Upper lobe of left lung (tissue), 6 donors: ENCODE data around the gene PDZD2. TPM values are rescaled to one million over a fixed set of nuclear protein-coding genes. Genes with fewer than 3 reads are reported as not detected.

ENCODE experiments used
- ATAC-seq, 2 donors: fragments of 200-7000 bp; cut with Tn5 transposase; one replicate each; pipeline ENCODE4 v1.9.1; 2022; ENCODE audit warnings: mild to moderate bottlenecking in 2 of 2, moderate library complexity in 2 of 2; ENCODE audit not compliant: low FRiP score in 2 of 2
- DNase-seq, 2 donors: peaks; one replicate each; pipeline ENCODE4 v3.0.0-alpha.2; 2019 to 2020
- H3K27ac ChIP-seq, 4 donors: fragments of 200-600 bp; sonication (generic); one replicate each; pipeline ENCODE4 v1.5.1; 2016 to 2019
- H3K27me3 ChIP-seq, 4 donors: fragments of 200-600 bp; sonication (generic); one replicate each; pipeline ENCODE4 v1.5.1; 2017 to 2019
- H3K36me3 ChIP-seq, 4 donors: fragments of 200-600 bp; sonication (generic); one replicate each; pipeline ENCODE4 v1.5.1; 2016 to 2019
- H3K4me1 ChIP-seq, 4 donors: fragments of 200-600 bp; sonication (generic); one replicate each; pipeline ENCODE4 v1.5.1; 2018 to 2019
- H3K4me3 ChIP-seq, 4 donors: fragments of 200-600 bp; sonication (generic); one replicate each; pipeline ENCODE4 v1.5.1; 2017 to 2019; ENCODE audit warnings: mild to moderate bottlenecking in 2 of 4, moderate library complexity in 1 of 4
- H3K9me3 ChIP-seq, 4 donors: fragments of 200-600 bp; sonication (generic); one replicate each; pipeline ENCODE4 v1.5.1; 2018 to 2019
- CTCF ChIP-seq, 6 experiments: fragments of 450-650 bp in 4 of 6; fragments of 200-600 bp in 2 of 6; sonication (generic) in 2 of 6; IDR thresholded peaks; one replicate each; pipeline ENCODE4 v1.5.1; 2016 to 2019; ENCODE audit warnings: antibody characterized with exemption in 6 of 6
- EP300 ChIP-seq, 4 donors: sonication (generic); formaldehyde crosslinking; IDR thresholded peaks; one replicate each; pipeline ENCODE4 v1.5.1; 2017; ENCODE audit warnings: antibody characterized with exemption in 4 of 4, control low read depth in 2 of 4
- POLR2A ChIP-seq, 4 donors: fragments of 450-650 bp; IDR thresholded peaks; one replicate each; pipeline ENCODE4 v1.5.1; 2016 to 2017; ENCODE audit warnings: antibody characterized with exemption in 4 of 4, mild to moderate bottlenecking in 2 of 4
- POLR2AphosphoS5 ChIP-seq, 2 donors: sonication (generic); formaldehyde crosslinking; IDR thresholded peaks; one replicate each; pipeline ENCODE4 v1.5.1; 2017; ENCODE audit warnings: antibody characterized with exemption in 2 of 2
- WGBS, 2 donors: methylation state at CpG; one replicate each; pipeline ENCODE4 v1.1.5; 2017 to 2018; 5-methylcytosine and 5-hydroxymethylcytosine counted together
- total RNA-seq, 6 donors: library from RNA; depleted of rRNA in 4 of 6; stranded (reverse); fragments of >200 nt in 4 of 6; gene quantifications; one replicate each; pipeline versions ENCODE4 v1.1.0 to v1.2.1, GENCODE V29; 2016 to 2021
- donor health status: DM: no; HTN: no; CAD: no; lungs with moderate emphysema.
- donor health status: DM: no; HTN: yes; CAD: no; lungs with severe emphysema.

Gene PDZD2
- total RNA-seq, 6 donors from 2014 or later: 53.4 to 73.6 (median 68.4) TPM

DNA sequence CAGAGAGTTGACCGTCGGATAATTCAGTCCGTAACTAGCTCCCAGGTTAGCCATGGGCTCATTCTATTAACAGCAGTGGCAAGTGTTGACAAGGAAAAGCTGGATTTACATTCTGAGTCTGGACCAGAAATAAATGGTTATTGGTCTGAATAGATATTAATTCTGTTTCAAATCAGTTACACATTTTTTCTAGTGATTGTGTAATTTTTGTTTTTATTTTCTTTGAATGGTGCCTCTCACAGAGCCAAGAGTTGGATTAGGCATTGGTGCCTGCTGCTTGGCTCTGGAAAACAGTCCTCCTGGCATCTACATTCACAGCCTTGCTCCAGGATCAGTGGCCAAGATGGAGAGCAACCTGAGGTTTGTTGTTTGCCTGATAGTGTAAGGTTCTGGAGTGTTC lies 420.1 kb downstream of the PDZD2 start:
- DNase-seq: no peak
- Histone ChIP-seq H3K27me3 (no peaks in the 10 kb centered on the region), H3K4me3 (no peak overlapping the region), H3K9me3 (no peaks in the 10 kb centered on the region), H3K27ac (no peak overlapping the region), H3K4me1 (peaks cover 0 to 4% (median 1%) of the 10 kb centered on the region in 4 donors), H3K36me3 (peaks cover 3 to 41% (median 7%) of the 10 kb centered on the region in 4 donors)
- no peak for TF ChIP-seq POLR2AphosphoS5 (IDR thresholded peaks at IDR 0.05)
- no peak for TF ChIP-seq POLR2A (IDR thresholded peaks at IDR 0.05)
- TF ChIP-seq CTCF (IDR thresholded peaks at IDR 0.05): no peak
- no peak for TF ChIP-seq EP300 (IDR thresholded peaks at IDR 0.05)
- WGBS, 2 donors: 80 to 86% methylated on average over 3 of the region's 3 CpGs
- ATAC-seq: no peak

DNA sequence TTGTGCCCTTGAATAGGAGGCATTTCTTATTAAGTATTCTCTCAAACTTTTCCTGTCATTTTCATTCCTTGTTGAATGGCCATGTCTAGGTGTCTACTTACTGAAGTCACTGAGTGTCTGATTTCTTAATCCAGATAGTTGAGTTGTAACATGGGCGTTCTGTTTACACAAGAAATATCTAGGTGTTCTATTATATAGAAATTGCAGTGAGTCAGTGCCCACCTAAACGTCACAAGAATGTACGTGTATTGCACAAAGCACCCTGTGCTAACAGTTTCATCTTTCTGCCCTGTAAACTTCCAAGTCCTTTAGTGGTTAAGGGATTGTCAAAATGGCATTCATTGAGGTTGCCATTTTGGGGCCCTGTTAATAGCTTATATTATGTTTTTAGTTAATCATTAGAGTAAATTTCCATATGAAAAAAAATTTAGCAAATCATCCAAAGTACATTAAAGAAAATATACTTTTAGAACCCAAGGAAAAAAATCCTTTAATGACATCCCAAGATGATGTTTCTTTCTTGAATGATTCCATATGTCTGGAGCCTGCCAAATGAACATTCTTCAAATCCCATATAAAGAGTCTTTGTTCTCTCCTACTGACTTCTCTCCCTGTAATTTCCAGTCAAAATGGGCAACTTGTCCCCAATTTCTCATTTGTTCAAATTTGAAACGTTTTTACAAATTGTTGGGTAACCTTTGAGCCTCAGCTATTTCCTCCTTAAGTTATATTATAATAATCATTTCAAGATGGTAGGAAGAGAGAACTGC lies 421.0 kb downstream of the PDZD2 start:
- Histone ChIP-seq H3K27me3 (no peaks in the 10 kb centered on the region), H3K27ac (no peak overlapping the region), H3K9me3 (no peaks in the 10 kb centered on the region), H3K4me3 (no peak overlapping the region), H3K36me3 (peaks cover 3 to 40% (median 7%) of the 10 kb centered on the region in 4 donors), H3K4me1 (peaks cover 0 to 4% (median 1%) of the 10 kb centered on the region in 4 donors)
- ATAC-seq: no peak
- 76 to 83% methylated on average over 4 of the region's 4 CpGs for WGBS, 2 donors
- no peak for TF ChIP-seq CTCF (IDR thresholded peaks at IDR 0.05)
- no peak for TF ChIP-seq EP300 (IDR thresholded peaks at IDR 0.05)
- TF ChIP-seq POLR2AphosphoS5 (IDR thresholded peaks at IDR 0.05): no peak
- TF ChIP-seq POLR2A (IDR thresholded peaks at IDR 0.05): no peak
- DNase-seq: no peak

- DNase-seq (no peak), ATAC-seq (no peak)
- H3K4me1 ChIP-seq: peaks cover 0 to 4% (median 0%) of the 10 kb centered on the region in 4 donors
- H3K27ac ChIP-seq: no peak overlapping the region
- peaks cover 0 to 42% (median 7%) of the 10 kb centered on the region in 4 donors for H3K36me3 ChIP-seq
- WGBS, 2 donors: 93 to 95% methylated on average over 2 of the region's 2 CpGs
- TF ChIP-seq POLR2A (IDR thresholded peaks at IDR 0.05) (no peak), EP300 (IDR thresholded peaks at IDR 0.05) (no peak), CTCF (IDR thresholded peaks at IDR 0.05) (no peak), POLR2AphosphoS5 (IDR thresholded peaks at IDR 0.05) (no peak)
- no peaks in the 10 kb centered on the region for H3K27me3 ChIP-seq
- no peak overlapping the region for H3K4me3 ChIP-seq
- H3K9me3 ChIP-seq: no peaks in the 10 kb centered on the region
Observed at GRCh38 chr5:32061236-32061635, 422.3 kb downstream of the PDZD2 start.

DNA sequence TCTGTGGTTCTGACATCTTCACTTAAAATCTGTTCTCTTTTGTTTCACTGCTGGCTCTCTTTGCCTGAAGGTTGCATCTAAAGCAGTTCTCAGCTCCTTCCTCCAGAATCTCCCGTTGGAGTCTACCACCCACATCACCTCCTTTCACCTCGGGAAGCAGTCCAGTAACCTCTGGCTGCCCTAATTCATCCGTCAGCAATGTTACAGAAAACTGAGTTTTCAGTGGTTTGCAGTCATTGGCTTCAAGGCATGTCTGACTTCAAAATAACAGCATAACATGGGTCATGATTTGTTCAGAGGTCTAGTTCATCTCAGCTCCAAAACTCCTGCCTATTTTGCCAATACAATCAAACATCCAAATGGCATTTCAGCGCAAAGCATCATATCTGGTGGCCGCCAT lies 427.5 kb downstream of the PDZD2 start:
- no peak for ATAC-seq
- WGBS, 2 donors: 85 to 88% methylated on average over 5 of the region's 5 CpGs
- Histone ChIP-seq H3K36me3 (peaks cover 0 to 38% (median 8%) of the 10 kb centered on the region in 4 donors), H3K9me3 (no peaks in the 10 kb centered on the region), H3K27me3 (no peaks in the 10 kb centered on the region), H3K27ac (no peak overlapping the region), H3K4me1 (no peaks in the 10 kb centered on the region), H3K4me3 (no peak overlapping the region)
- DNase-seq: no peak
- TF ChIP-seq POLR2AphosphoS5 (IDR thresholded peaks at IDR 0.05): no peak
- TF ChIP-seq POLR2A (IDR thresholded peaks at IDR 0.05): no peak
- no peak for TF ChIP-seq CTCF (IDR thresholded peaks at IDR 0.05)
- no peak for TF ChIP-seq EP300 (IDR thresholded peaks at IDR 0.05)
